ENCODE data around the gene ZAP70.

The ZAP70 gene

DNA sequence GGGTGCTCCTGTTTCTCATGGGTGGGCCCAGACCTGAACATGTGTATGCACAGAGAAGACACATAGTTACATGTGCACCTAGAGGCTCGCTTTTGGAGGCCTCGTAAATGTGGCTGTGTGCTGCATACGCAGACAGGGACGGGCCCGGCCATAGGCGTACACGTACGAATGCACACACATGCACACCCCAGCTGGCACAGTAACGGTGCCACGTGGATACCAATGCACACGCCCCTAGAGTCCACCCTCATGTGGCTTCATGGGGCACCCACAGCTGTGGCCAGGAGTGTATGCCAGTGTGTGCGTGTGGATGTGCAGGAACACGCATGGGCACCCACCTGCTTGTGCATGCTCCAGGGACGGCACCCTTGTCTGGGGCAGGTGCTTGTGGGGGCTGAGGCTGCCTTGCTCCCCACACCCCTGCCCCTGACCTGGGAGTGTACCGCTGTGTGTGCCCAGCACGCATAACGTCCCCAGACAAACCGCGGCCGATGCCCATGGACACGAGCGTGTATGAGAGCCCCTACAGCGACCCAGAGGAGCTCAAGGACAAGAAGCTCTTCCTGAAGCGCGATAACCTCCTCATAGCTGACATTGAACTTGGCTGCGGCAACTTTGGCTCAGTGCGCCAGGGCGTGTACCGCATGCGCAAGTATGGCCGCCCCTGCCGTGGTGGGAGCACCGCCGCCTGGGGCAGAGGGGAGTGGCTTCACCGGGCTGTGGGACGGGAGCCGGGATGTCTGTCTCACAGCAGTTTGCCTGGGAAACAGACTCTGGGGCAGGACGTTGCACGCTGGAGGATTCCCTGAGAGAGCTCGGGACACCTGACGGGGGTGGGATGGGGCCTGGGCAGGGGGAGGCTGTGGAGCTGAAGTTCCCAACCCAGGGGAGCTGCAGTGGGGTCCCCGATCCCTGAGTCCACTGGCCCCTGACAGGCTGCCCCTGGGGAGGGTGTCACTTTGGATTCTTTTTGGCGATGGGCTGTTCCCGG, 21.0 kb downstream of the ZAP70 start:
- no peak for DNase-seq (ENCODE audit: low read depth)

DNA sequence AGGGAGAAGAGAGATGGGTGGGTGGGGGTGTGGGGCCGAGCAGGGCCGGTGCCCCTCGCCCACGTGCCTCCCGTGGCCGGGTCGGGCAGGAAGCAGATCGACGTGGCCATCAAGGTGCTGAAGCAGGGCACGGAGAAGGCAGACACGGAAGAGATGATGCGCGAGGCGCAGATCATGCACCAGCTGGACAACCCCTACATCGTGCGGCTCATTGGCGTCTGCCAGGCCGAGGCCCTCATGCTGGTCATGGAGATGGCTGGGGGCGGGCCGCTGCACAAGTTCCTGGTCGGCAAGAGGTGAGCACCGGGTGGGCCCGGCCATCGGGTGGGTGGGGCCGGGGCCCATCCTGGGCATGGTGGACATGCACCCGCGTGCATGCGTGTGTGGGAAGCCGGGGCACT, 21.8 kb downstream of the ZAP70 start:
- DNase-seq (ENCODE audit: low read depth) = no peak

DNA sequence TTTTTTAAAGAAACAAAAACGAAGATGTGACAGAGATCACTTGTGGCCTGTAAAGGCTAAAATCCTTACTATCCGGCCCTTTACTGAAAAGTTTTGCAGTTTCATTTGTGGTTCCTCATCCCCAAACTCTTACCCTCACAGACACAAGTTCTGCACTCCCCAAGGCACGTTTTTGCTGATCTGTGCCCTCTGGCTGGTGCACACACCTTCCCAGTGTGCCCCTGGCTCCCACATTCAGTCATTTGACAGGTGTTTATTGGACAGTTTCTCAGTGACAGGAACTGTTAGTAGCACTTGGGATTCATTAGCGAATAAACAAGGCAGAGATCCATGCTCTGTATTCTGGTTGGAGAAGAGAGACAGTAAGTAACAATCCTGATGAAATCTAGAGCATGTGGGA, 22.8 kb downstream of the ZAP70 start:
- DNase-seq (ENCODE audit: low read depth) = no peak

DNA sequence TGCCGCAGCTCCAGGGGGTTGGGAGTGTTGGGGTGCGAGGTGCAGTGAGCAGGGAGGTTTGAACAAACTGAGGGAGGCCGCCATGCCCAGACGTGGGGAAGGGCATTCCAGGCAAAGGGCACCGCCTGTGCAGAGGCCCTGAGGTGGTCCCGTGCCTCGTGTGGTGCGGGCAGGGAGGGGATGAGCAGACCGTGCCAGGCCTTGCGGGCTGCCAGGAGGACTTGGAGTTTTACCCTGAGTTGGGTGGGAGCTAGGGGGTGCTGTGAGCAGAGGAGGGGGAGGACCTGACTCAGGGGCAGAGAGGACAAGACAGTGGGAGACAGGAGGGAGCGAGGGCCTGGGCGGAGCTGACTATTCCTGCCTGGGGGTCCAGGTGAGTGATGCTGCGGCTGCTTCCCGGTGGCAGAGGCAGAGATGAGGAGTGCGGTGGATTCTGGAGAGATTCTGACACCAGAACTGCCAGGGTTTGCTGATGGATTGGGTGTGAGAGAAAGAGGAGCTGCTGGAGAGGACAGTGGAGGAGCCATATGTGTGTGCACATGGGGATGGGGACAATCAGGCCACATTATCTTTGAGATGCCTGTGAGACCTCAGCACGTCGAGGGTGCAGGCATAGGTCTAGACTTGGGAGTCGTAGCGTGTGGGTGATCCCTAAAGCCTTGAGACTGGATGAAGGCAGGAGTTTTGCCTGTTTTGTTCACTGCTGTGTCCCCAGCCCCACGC, 23.4 kb downstream of the ZAP70 start:
- no peak for DNase-seq (ENCODE audit: low read depth)

DNA sequence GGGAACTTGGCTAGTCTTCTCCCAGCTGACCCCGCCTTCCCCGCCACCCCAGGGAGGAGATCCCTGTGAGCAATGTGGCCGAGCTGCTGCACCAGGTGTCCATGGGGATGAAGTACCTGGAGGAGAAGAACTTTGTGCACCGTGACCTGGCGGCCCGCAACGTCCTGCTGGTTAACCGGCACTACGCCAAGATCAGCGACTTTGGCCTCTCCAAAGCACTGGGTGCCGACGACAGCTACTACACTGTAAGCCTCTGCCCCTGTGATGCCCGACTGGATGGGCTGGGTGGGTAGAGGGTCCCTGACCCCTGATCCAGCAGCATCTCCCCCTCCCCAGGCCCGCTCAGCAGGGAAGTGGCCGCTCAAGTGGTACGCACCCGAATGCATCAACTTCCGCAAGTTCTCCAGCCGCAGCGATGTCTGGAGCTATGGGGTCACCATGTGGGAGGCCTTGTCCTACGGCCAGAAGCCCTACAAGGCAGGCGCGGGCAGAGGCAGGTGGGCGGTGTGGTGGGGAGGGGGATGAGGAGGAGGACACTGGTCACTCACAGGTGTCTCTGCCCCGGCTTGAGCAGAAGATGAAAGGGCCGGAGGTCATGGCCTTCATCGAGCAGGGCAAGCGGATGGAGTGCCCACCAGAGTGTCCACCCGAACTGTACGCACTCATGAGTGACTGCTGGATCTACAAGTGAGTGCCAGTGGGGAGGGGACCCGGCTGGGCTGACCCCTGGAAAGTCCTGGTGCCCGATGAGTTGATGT, 24.2 kb downstream of the ZAP70 start:
- DNase-seq (ENCODE audit: low read depth) = no peak

DNA sequence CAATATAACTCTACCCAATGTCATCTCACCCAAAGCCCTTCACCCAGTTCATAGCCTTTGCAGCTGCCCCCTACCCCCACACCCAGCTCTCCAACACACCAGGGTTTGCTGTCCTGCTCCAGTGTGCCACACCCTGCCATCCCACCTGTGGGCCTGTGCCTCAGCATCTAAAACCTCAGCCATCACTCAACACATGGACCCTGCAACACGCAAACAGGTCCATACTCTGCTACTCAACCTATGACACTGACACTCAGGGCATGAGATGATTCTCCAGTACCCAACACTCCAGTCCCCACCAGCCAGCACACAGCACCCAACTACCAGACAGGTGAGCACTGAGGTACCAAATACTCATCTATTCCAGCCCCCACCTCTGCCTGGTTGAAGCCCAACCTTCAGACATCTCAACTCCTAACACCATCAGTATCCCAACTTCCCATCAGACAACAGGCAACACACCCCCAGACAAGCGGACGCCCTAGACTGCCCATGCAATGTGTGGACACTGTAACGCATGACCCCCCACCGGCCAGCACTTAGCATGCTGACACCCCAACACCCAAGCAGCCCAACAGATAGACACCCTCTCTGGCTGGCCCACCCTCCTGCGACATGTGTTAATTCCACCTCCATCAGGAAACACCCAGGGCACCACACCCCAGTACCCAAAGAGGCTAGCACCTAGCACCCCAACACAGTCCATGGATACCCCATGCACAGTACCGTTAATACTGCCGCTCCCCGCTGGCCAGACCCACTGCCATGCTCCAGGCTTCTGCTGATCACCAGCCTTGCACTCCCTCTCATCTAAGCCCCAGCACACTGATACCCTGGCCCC, 25.0 kb downstream of the ZAP70 start:
- DNase-seq (ENCODE audit: low read depth) = no peak

DNA sequence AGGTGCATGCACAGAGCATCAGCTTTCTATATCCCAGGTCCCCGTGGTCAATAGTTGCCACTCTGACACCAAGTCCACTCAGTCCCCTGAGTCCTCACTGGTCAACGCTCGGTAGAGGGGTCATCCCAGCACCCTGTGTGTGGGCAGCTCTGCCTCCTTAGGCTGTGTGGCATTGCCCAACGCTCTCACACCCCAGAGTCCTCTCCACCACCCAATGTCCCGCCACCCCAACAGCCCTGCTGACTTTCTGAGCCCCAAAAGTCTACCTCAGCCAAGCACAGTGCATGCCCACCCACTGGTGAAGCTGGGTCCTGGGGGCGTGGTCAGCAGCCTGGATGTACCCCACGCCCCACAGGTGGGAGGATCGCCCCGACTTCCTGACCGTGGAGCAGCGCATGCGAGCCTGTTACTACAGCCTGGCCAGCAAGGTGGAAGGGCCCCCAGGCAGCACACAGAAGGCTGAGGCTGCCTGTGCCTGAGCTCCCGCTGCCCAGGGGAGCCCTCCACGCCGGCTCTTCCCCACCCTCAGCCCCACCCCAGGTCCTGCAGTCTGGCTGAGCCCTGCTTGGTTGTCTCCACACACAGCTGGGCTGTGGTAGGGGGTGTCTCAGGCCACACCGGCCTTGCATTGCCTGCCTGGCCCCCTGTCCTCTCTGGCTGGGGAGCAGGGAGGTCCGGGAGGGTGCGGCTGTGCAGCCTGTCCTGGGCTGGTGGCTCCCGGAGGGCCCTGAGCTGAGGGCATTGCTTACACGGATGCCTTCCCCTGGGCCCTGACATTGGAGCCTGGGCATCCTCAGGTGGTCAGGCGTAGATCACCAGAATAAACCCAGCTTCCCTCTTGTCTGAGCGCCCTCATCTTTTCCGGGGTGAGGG, 25.9 kb downstream of the ZAP70 start:
- DNase-seq (ENCODE audit: low read depth) = no peak

DNA sequence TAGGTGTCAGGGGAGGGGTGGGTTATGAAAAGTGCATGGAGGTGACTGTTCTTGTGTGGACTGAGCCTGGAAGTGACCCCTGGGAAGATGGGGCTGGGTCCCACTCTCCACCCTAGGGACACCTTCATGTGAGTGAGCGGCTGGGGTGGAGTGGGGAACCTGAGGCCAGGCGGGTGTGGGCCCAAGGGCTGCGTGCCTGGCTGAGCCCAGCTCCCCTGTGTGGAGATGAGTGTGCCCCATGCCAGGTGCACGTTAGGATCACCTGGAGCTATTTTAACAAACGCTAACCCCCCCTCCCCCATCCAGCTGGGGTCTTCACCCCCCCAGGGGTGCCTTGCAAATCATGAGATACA, 26.5 kb downstream of the ZAP70 start:
- DNase-seq (ENCODE audit: low read depth) = no peak

DNA sequence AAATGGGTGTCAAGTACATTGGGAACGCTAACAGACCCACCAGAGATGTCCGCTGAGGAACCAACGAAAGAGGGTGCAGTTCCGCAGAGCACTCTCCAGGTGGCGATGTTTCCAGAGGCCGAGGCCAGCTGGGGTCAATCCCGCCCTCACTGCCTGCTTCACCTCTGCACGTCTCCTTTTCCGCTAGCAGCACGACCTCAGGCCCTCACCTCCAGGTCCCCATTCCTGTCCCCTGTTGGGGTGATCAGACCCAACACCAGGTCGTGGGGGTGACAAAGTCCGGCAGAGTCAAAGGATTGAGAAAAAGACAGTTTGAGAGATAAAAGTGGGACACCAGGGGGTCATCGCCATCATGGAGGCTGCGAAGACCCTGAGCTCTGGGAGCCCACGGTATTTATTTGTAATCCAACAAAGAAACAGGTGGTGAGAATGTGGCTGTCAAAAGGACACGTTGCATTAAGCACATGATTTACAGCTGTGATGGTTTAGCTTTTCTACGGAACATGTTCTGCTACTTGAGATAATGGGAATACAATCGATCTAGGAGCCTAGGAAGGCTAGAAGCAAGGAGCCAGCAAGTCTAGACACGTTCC, 27.3 kb downstream of the ZAP70 start:
- DNase-seq (ENCODE audit: low read depth) = peak; percentile 49

DNA sequence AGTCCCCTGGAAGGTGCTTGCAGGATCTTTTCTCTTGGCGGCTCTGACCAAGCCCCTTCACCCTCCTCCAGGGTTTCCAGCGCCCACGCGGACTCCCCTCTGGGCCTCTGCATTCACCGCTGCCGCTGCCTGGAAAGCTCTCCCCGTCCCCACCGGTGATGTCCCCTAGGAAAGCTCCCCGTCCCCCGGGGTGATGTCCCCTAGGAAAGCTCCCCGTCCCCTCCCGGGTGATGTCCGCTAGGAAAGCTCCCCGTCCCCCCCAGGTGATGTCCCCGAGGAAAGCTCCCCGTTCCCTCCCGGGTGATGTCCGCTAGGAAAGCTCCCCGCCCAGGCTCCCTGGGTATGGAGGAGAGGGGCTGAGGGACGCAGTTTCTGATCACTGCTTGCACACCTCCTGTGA, 27.9 kb downstream of the ZAP70 start:
- DNase-seq (ENCODE audit: low read depth) = no peak

DNA sequence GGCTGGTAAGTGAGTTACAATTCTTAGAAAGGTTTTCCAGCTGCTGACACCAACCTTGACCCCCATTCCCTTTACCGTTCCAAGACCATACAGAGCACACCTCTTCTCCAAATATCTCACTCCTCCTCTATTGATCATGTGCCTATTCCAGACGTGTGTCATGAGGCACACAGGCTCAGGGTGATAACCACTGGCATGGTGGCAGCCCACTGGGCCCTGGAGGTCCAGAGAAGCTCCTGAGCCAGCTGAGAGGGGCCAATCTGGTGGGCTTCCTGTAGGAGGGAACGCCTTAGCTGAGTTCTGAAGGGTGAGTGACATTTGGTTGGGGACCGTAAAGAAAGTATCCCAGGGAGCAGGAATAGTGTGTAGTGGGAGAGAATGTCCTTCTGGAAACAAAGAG, 28.3 kb downstream of the ZAP70 start:
- DNase-seq (ENCODE audit: low read depth) = no peak

DNA sequence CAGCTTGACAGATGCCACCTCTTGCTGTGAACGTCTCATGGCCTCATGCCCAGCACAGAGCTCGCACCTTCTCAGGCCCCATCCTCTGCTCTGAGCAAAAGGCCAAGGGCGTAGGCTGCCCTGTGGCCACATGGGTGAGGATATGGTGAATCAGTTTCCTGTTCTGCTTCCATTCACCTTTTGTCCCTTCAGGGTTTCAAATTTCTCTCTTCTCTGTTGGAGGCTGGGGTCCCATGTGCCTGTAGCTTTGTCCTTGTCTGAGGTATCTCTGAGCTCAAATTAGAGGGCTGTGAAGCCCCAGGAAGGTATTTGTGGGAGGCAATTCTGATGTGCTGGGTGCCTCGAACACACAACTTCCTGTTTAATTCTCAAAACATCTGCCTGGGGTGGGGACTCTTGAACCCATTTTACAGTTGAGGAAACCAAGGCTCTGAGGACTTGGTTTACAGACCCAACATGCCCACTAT, 29.0 kb downstream of the ZAP70 start:
- DNase-seq (ENCODE audit: low read depth) = peak; percentile 71

DNA sequence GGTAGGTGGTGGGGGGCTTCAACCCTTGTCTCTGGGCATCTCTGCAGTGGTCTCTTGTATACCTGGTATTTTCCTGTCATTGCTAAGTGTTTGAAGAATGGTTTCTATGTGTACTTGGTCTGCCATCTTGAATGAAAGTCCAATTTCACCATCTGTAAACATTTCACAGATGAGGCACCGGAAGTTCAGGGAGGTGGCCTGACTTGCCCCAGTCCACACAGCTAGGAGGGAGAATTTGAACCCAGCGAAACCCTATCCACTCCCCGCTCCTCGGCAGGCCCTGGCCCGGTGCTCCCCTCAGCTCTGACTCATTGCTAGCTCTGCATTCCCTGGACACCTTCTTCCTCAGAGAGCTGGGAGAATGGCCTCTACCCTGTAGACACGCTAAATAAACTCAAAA, 30.5 kb downstream of the ZAP70 start:
- DNase-seq (ENCODE audit: low read depth) = no peak

DNA sequence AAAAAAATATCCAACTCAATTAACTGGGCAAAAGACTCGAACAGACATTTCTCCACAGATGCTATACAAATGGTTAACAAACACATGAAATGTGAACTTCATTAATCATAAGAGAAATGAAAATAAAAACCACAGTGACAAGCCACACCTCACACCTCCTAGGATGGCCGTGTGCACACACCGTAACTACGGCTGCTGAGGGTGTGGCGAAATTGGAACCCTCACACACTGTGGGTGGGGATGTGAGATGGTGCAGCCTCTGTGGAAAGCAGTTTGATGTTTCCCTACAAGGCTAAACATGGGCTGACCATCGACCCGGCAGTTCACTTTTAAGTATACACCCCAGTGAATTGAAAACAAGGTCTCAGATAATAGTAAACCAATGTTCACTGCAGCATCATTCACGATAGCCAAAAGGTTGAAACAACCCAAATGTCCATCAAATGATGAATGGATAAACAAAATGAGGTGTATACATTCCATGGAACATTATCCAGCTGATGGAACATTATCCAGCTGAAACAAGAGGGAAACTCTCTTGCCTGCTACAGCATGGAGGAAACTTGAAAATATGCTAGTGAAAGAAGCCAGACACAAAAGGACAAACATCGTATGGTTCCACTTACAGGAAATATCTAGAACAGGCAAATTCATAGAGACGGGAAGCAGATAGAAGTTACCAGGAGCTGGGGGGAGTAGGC, 32.2 kb downstream of the ZAP70 start:
- no peak for DNase-seq (ENCODE audit: low read depth)

DNA sequence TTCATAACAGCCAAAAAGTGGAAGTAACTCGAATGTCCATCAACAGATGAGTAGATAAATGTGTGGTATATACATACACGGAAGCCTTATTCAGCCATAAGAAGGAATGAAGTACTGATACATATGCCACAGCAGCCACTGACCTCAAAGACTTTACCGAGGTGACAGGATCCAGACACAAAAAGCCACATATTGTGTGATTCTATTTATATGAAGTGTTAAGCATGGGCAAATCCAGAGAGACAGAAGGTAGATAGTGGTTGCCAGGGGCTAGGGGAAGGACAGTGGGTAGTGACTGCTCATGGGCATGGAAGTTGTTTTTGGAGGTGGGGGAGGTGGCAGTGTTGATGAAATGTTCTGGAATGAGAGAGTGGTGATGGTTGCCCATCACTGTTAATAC, 33.9 kb downstream of the ZAP70 start:
- no peak for DNase-seq (ENCODE audit: low read depth)

DNA sequence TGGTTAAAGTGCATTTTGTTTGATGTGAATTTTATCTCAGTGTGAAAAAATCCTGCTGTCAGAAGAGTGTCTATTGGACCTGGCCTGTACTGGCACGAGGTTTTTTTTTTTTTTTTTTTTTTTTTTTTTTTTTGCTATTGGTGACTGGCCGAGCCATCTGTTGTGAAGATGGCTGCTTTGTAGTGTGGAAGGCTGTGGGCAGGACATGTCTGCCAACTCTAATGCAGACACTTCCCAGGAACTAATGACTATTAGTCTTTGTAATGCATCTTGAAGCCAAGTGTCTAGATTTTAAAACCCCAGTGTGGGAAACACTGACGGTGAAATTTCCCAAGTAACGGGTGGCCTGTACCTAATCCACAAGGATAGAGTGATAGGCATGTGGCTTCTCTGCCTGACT, 34.3 kb downstream of the ZAP70 start:
- DNase-seq (ENCODE audit: low read depth) = no peak

DNA sequence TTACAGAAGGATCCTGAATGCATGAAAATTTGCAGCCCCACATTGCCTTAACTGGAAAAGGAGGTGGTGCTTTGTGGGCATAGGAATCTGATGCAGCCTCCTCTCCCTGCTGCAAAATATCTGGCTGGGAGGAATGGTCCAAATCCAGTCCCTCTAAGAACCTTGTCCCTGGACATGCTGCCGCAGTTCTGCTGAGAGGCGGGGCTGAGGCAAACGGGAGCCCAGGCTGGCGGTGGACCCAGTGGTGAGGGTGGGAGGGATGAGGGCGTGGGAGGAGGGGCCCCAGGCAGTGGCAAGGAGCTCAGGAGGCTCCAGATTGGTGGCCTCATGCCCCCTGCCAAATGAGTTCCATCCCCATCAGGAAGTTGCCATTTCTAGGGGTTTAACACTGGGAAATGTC, 36.2 kb downstream of the ZAP70 start:
- no peak for DNase-seq (ENCODE audit: low read depth)

DNA sequence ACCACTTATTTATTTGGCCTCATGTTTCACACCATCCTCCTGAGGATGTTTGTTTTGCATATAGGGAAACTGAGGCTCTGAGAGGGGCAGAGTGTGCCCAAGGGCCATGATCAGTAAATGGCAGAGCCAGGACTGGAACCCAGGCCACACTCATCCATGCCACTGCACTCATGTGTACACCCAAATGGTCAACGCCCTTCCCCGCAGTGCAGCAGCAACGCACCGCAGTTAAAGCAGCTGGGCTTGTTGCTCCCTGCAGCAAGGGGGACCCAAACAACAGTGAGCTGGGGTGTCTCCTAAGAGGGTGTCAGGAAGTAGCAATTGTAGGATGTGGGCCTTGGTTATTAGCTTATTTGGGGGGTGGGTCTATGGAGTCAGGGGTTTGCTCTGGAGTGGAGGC, 36.6 kb downstream of the ZAP70 start:
- DNase-seq (ENCODE audit: low read depth) = no peak

DNA sequence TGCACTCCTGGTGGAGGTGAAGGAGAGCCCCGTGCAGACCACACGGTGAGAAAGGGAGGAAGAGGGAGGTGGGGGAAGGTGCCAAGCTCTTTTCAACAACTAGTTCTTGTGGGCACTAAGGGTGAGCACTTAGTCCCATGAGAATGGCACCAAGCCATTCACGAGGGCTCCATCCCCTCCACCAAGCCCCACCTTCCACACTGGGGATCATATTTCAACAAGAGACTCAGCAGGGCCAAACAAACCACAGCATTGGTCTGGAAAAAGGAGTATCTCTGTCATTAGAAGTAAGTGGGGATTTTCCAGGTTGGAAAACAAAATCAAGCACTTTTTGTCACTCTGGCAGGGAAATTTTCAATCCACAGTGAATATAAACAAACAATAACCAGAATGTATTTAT, 38.4 kb downstream of the ZAP70 start:
- no peak for DNase-seq (ENCODE audit: low read depth)
